H9 (cell line): ENCODE results near the gene PACSIN3. TPM values are rescaled to one million over a fixed set of nuclear protein-coding genes. Genes with fewer than 3 reads are reported as not detected.

Experiments used
- DNase-seq: peaks from one replicate; pipeline ENCODE4 v3.0.0-alpha.2; 2017
- H2AFZ ChIP-seq: one replicate; pipeline ENCODE4 v1.6.1; 2013; ENCODE audit warnings: mild to moderate bottlenecking, low read length, control low read depth, moderate library complexity
- H2AK5ac ChIP-seq: 2 replicates; pipeline ENCODE4 v1.6.1; 2013; ENCODE audit warnings: low read length, control low read depth, mixed read lengths; ENCODE audit not compliant: insufficient read length
- H2BK120ac ChIP-seq: one replicate; pipeline ENCODE4 v1.6.1; 2013; ENCODE audit warnings: low read depth, mild to moderate bottlenecking, low read length, control low read depth, inconsistent platforms; ENCODE audit not compliant: poor library complexity, severe bottlenecking
- H2BK12ac ChIP-seq: 2 replicates; pipeline ENCODE4 v1.6.1; 2013; ENCODE audit warnings: low read length, control low read depth, mixed read lengths, low read depth; ENCODE audit not compliant: insufficient read length
- H2BK15ac ChIP-seq: 2 replicates; pipeline ENCODE4 v1.6.1; 2013; ENCODE audit warnings: low read depth, low read length, control low read depth
- H2BK20ac ChIP-seq: one replicate; pipeline ENCODE4 v1.6.1; 2013; ENCODE audit warnings: low read depth, mild to moderate bottlenecking, low read length, control low read depth, inconsistent platforms; ENCODE audit not compliant: poor library complexity, severe bottlenecking
- H2BK5ac ChIP-seq: 2 replicates; pipeline ENCODE4 v1.6.1; 2013; ENCODE audit warnings: low read length, control low read depth, mixed read lengths; ENCODE audit not compliant: insufficient read length
- H3K14ac ChIP-seq: 2 replicates; pipeline ENCODE4 v1.6.1; 2013; ENCODE audit warnings: low read length, control low read depth; ENCODE audit not compliant: insufficient read depth
- H3K18ac ChIP-seq: 2 replicates; pipeline ENCODE4 v1.6.1; 2013; ENCODE audit warnings: low read depth, mild to moderate bottlenecking, mixed read lengths, low read length, control low read depth; ENCODE audit not compliant: insufficient read length
- H3K23ac ChIP-seq: 2 replicates; pipeline ENCODE4 v1.6.1; 2013; ENCODE audit warnings: low read length, control low read depth, mixed read lengths, low read depth; ENCODE audit not compliant: insufficient read length
- H3K23me2 ChIP-seq: 2 replicates; pipeline ENCODE4 v1.6.1; 2013; ENCODE audit warnings: low read depth, mild to moderate bottlenecking, mixed read lengths, low read length, control low read depth; ENCODE audit not compliant: insufficient read length, poor library complexity, severe bottlenecking
- H3K27ac ChIP-seq: 2 replicates; pipeline ENCODE4 v1.5.1; 2013; ENCODE audit warnings: low read length, control low read depth, mixed read lengths, low read depth; ENCODE audit not compliant: insufficient read length
- H3K27me3 ChIP-seq: 2 replicates; pipeline ENCODE4 v1.6.1; 2013; ENCODE audit warnings: low read length, control low read depth, inconsistent platforms; ENCODE audit not compliant: insufficient read depth
- H3K4ac ChIP-seq: 2 replicates; pipeline ENCODE4 v1.6.1; 2013; ENCODE audit warnings: low read depth, mild to moderate bottlenecking, control low read depth, inconsistent platforms, low read length, moderate library complexity
- H3K4me1 ChIP-seq: 2 replicates; pipeline ENCODE4 v1.6.1; 2013; ENCODE audit warnings: low read length, control low read depth, inconsistent platforms; ENCODE audit not compliant: insufficient read depth
- H3K4me2 ChIP-seq: 2 replicates; pipeline ENCODE4 v1.6.1; 2013; ENCODE audit warnings: low read length, control low read depth, mixed read lengths; ENCODE audit not compliant: insufficient read length, insufficient read depth
- H3K56ac ChIP-seq: 2 replicates; pipeline ENCODE4 v1.6.1; 2013; ENCODE audit warnings: low read depth, mild to moderate bottlenecking, mixed read lengths, low read length, control low read depth; ENCODE audit not compliant: insufficient read length
- H3K79me1 ChIP-seq: 2 replicates; pipeline ENCODE4 v1.6.1; 2013; ENCODE audit warnings: low read depth, mild to moderate bottlenecking, moderate library complexity, low read length, control low read depth, inconsistent platforms; ENCODE audit not compliant: insufficient read depth, poor library complexity, severe bottlenecking
- H3K79me2 ChIP-seq: 2 replicates; pipeline ENCODE4 v1.6.1; 2013; ENCODE audit warnings: low read length, control low read depth, inconsistent platforms; ENCODE audit not compliant: insufficient read depth
- H3K9ac ChIP-seq: 2 replicates; pipeline ENCODE4 v1.6.1; 2013; ENCODE audit warnings: low read length, control low read depth, mixed read lengths; ENCODE audit not compliant: insufficient read length; ENCODE audit errors: extremely low read depth
- H3K9me3 ChIP-seq: one replicate; pipeline ENCODE4 v1.6.1; 2013; ENCODE audit warnings: low read depth, low read length, inconsistent platforms; ENCODE audit not compliant: control insufficient read depth
- H3T11ph ChIP-seq: one replicate; pipeline ENCODE4 v1.6.1; 2013; ENCODE audit warnings: mild to moderate bottlenecking, low read length, control low read depth, inconsistent platforms
- H4K20me1 ChIP-seq: one replicate; pipeline ENCODE4 v1.6.1; 2013; ENCODE audit not compliant: control insufficient read depth, insufficient read length, insufficient read depth
- H4K5ac ChIP-seq: 2 replicates; pipeline ENCODE4 v1.6.1; 2013; ENCODE audit warnings: low read depth, mild to moderate bottlenecking, mixed read lengths, low read length, control low read depth; ENCODE audit not compliant: insufficient read length
- H4K8ac ChIP-seq: replicated peaks from 2 replicates; pipeline ENCODE4 v1.6.1; 2013; ENCODE audit warnings: low read length, control low read depth, mixed read lengths, low read depth; ENCODE audit not compliant: insufficient read length
- H4K91ac ChIP-seq: 2 replicates; pipeline ENCODE4 v1.6.1; 2013; ENCODE audit warnings: low read depth, mild to moderate bottlenecking, moderate library complexity, mixed read lengths, low read length, control low read depth; ENCODE audit not compliant: insufficient read length
- H3K27ac Mint-ChIP-seq, 3 experiments: 2 replicates in 2 of 3; 3 replicates in 1 of 3; pipeline ENCODE4 v1.8.0; 2020 to 2021; ENCODE audit warnings: mixed read lengths in 3 of 3, mild to moderate bottlenecking in 1 of 3, moderate library complexity in 1 of 3
- H3K27me3 Mint-ChIP-seq: 2 replicates; pipeline ENCODE4 v1.8.0; 2021; ENCODE audit warnings: low read depth, mild to moderate bottlenecking, moderate library complexity, mixed read lengths
- H3K36me3 Mint-ChIP-seq, 3 experiments: 2 replicates in 2 of 3; 3 replicates in 1 of 3; pipeline ENCODE4 v1.8.0; 2020 to 2021; ENCODE audit warnings: low read depth in 3 of 3, mixed read lengths in 3 of 3; ENCODE audit not compliant: insufficient read depth in 1 of 3
- H3K4me1 Mint-ChIP-seq, 2 experiments: 2 replicates each; pipeline ENCODE4 v1.8.0; 2020; ENCODE audit warnings: mixed read lengths in 2 of 2
- H3K4me3 Mint-ChIP-seq, 2 experiments: 2 replicates in 1 of 2; 3 replicates in 1 of 2; pipeline ENCODE4 v1.8.0; 2020 to 2021; ENCODE audit warnings: mild to moderate bottlenecking in 2 of 2, mixed read lengths in 2 of 2, moderate library complexity in 1 of 2
- H3K9me3 Mint-ChIP-seq, 2 experiments: 2 replicates in 1 of 2; 3 replicates in 1 of 2; pipeline ENCODE4 v1.8.0; 2020; ENCODE audit warnings: mild to moderate bottlenecking in 2 of 2, mixed read lengths in 2 of 2, moderate library complexity in 1 of 2
- CTCF ChIP-seq: fragments of 200-600 bp; sonication (generic); conservative IDR thresholded peaks from 3 replicates; pipeline ENCODE4 v1.8.0; 2021; ENCODE audit warnings: antibody characterized with exemption, mild to moderate bottlenecking
- WGBS: extraction: QIAGEN DNeasy Blood & Tissue Kit; methylation state at CpG from one replicate; pipeline ENCODE4 v1.1.7; 2013; ENCODE audit warnings: missing lambda C conversion rate, low lambda C conversion rate, mixed read lengths; ENCODE audit not compliant: insufficient read length; ENCODE audit errors: extremely low coverage; 5-methylcytosine and 5-hydroxymethylcytosine counted together
- total RNA-seq: library from RNA; stranded (reverse); gene quantifications from 2 replicates; pipeline ENCODE4 v1.2.1, GENCODE V29; 2021

Gene PACSIN3
- total RNA-seq, 1 experiment from 2014 or later = 63.0 TPM

GRCh38 chr11:47132981-47133380, 53.3 kb downstream of the PACSIN3 start:
- Histone ChIP-seq H2BK5ac (no peak overlapping the region), H3K4me2 (no peak overlapping the region), H4K91ac (no peak overlapping the region), H3K9me3 (no peaks in the 10 kb centered on the region), H2BK15ac (no peak overlapping the region), H4K5ac (no peak overlapping the region), H4K20me1 (no peaks in the 10 kb centered on the region), H3K18ac (no peak overlapping the region), H3K79me2 (no peaks in the 10 kb centered on the region), H3K23me2 (no peaks in the 10 kb centered on the region), H2BK12ac (no peak overlapping the region), H2BK20ac (no peak overlapping the region), H3K9ac (no peak overlapping the region), H2AK5ac (no peak overlapping the region), H3K27me3 (no peaks in the 10 kb centered on the region), H3K4me1 (peaks cover 6% of the 10 kb centered on the region; the same call in 1 of the 2 replicates), H3K79me1 (no peaks in the 10 kb centered on the region), H2AFZ (no peak overlapping the region), H3T11ph (no peak overlapping the region), H3K56ac (no peak overlapping the region), H2BK120ac (no peak overlapping the region), H3K23ac (no peak overlapping the region), H4K8ac (no peak overlapping the region), H3K4ac (no peak overlapping the region), H3K14ac (no peak overlapping the region), H3K27ac (no peak overlapping the region)
- Mint-ChIP-seq H3K27me3 (no peaks in the 10 kb centered on the region), H3K27ac (no peak overlapping the region), H3K9me3 (no peaks in the 10 kb centered on the region), H3K4me1 (peaks cover 19 to 33% of the 10 kb centered on the region in 2 experiments), H3K4me3 (no peak overlapping the region), H3K36me3 (peaks cover 1 to 8% (median 5%) of the 10 kb centered on the region in 3 experiments; a peak in 6 of 7 replicates)
- WGBS = no CpG with 5 or more reads among the region's 1 CpG
- TF ChIP-seq CTCF = no peak
- no peak for DNase-seq
